ENCODE results near the gene JAZF1.

DNA sequence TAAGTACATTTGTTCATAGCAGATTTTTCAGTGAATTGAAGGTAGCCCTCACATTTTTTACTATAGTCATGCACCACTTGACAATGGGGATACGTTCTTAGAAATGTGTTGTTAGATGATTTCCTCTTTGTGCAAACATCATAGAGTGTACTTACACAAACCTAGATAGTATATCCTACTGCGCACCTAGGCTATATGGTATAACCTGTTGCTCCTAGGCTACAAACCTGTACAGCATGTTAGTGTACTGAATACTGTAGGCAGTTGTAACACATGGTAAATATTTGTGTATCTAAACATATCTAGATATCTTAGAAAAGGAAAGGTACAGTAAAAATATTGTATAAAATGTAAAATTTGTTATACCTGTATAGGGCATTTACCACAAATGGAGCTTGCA is 399.4 kb downstream of the JAZF1 start:
- TF ChIP-seq BACH2 (CRISPR knock-in tag; IDR thresholded peaks at IDR 0.05; ENCODE audit: borderline replicate concordance) (no peak), ZFP30 (CRISPR knock-in tag; IDR thresholded peaks at IDR 0.05) (no peak), TOX (CRISPR knock-in tag; IDR thresholded peaks at IDR 0.05; ENCODE audit: borderline replicate concordance) (no peak), ZNF565 (CRISPR knock-in tag; conservative IDR thresholded peaks at IDR 0.05; ENCODE audit: low read depth) (no peak), ZFP3 (CRISPR knock-in tag; IDR thresholded peaks at IDR 0.05) (no peak), RARB (CRISPR knock-in tag; IDR thresholded peaks at IDR 0.05) (no peak), OSR1 (CRISPR knock-in tag; IDR thresholded peaks at IDR 0.05) (no peak), TCF4 (CRISPR knock-in tag; IDR thresholded peaks at IDR 0.05; ENCODE audit: borderline replicate concordance) (no peak)
